Activated naive CD4-positive, alpha-beta T cell treated with anti-CD3 and anti-CD28 coated beads, Interleukin-2, amount 50 U/mL, for 24 hours (primary cell): ENCODE results near the gene PTPN4.

Source experiments
- H3K27ac Mint-ChIP-seq: one replicate; pipeline ENCODE4 v1.8.0; 2021; ENCODE audit warnings: mild to moderate bottlenecking, mixed read lengths
- H3K27me3 Mint-ChIP-seq: one replicate; pipeline ENCODE4 v1.8.0; 2021; ENCODE audit warnings: mixed read lengths
- H3K36me3 Mint-ChIP-seq: one replicate; pipeline ENCODE4 v1.8.0; 2021; ENCODE audit warnings: mixed read lengths
- H3K4me1 Mint-ChIP-seq: one replicate; pipeline ENCODE4 v1.8.0; 2021; ENCODE audit warnings: mixed read lengths
- H3K4me3 Mint-ChIP-seq: one replicate; pipeline ENCODE4 v1.8.0; 2021; ENCODE audit warnings: mild to moderate bottlenecking, mixed read lengths
- H3K9me3 Mint-ChIP-seq: one replicate; pipeline ENCODE4 v1.8.0; 2021; ENCODE audit warnings: mixed read lengths

The PTPN4 gene, protein sequence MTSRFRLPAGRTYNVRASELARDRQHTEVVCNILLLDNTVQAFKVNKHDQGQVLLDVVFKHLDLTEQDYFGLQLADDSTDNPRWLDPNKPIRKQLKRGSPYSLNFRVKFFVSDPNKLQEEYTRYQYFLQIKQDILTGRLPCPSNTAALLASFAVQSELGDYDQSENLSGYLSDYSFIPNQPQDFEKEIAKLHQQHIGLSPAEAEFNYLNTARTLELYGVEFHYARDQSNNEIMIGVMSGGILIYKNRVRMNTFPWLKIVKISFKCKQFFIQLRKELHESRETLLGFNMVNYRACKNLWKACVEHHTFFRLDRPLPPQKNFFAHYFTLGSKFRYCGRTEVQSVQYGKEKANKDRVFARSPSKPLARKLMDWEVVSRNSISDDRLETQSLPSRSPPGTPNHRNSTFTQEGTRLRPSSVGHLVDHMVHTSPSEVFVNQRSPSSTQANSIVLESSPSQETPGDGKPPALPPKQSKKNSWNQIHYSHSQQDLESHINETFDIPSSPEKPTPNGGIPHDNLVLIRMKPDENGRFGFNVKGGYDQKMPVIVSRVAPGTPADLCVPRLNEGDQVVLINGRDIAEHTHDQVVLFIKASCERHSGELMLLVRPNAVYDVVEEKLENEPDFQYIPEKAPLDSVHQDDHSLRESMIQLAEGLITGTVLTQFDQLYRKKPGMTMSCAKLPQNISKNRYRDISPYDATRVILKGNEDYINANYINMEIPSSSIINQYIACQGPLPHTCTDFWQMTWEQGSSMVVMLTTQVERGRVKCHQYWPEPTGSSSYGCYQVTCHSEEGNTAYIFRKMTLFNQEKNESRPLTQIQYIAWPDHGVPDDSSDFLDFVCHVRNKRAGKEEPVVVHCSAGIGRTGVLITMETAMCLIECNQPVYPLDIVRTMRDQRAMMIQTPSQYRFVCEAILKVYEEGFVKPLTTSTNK

DNA sequence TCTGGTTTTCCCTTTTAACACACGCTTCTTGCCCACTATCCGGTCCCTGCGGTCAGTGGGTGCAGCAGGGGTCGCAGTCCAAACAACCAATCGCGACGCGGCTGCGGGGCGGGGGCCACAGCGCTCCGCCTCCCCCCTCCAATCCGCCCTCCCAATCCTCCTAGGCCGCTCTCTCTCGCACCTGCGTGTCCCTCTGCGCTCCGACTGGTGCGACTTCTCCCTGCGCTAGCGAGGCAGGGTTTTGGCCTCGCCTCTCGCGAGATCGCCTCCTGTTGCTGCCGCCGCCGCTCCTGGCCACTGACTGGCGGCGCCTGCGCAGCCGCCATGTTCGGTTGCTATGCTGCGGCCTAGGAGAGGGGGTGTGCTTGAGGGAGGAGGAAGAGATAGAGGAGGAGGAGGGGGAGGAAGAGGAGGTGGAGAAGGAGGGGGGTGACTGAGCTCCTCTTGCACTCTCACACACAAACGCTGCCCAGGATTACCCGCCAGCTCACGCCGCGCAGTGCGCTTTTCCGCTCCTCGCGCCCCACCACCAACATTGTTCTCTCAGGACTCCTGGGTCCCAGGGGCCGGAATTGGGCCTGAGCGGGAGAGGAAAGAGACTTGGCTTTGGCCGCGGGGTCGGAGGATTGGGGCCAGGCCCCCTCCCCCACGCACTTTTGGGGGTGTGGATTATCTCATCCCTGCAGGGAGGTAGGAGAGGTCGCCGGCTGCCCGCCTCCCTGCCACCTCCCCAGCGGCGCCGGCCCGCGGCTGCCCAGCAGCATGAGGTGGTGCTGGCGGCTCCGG, at the start of gene PTPN4:
Gene PTPN4, plus strand, starts transcription at position 472 of the 786 bp plus-strand sequence. CDS start 49,932 bp downstream, outside the sequence.
- Mint-ChIP-seq H3K27ac (peak within 1 kb of the TSS; percentile 99), H3K36me3 (no peaks in the 10 kb centered on the region), H3K27me3 (no peaks in the 10 kb centered on the region), H3K9me3 (no peaks in the 10 kb centered on the region), H3K4me1 (peaks cover 66% of the 10 kb centered on the region), H3K4me3 (peak within 1 kb of the TSS; percentile 90)

DNA sequence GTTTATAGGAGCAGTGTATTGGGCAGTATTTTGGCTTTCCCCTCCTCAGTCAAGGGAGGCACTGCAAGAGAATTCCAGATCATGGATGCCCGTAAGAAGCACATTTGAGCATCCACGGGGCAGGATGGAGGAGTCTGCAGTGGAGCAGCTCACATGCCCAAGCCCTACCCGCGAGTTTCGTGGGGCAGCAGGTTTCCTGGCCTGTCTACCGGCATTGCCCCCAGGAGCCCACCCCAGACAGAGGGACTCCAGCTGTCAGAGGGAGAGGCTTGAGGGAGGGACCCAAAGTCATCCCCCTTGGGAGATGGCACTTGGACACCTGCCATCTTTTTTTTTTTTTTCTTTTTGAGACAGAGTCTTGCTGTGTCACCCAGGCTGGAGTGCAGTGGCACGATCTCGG, 49.4 kb upstream of the PTPN4 start:
- Mint-ChIP-seq H3K9me3 (no peaks in the 10 kb centered on the region), H3K4me1 (no peaks in the 10 kb centered on the region)

DNA sequence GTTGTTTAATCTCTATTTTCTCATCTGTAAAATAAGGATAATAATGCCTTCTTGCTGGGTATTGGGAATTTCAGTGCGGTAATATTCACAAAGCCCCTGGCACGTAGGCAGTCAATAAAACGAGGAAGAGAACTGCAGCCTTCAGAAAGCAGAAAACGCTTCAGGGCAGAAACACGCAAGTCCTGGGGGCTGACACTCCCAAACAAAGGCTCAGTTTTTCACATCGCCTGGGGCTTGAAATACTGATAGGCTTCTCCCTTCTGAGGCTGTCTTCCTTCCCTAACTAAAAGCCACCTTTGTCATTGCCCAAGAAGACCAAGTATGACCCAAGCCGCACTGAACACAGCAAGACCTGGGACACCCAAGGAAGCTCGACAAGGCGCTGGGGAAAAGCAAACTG, 48.4 kb upstream of the PTPN4 start:
- no peaks in the 10 kb centered on the region for H3K4me1 Mint-ChIP-seq
- no peak overlapping the region for H3K27ac Mint-ChIP-seq
- no peaks in the 10 kb centered on the region for H3K9me3 Mint-ChIP-seq
- no peak overlapping the region for H3K4me3 Mint-ChIP-seq
- H3K36me3 Mint-ChIP-seq, result no peaks in the 10 kb centered on the region
- no peaks in the 10 kb centered on the region for H3K27me3 Mint-ChIP-seq

More for the DNA sequence above, 49.4 kb upstream of the PTPN4 start:
- Mint-ChIP-seq H3K27me3 (no peaks in the 10 kb centered on the region), H3K36me3 (no peaks in the 10 kb centered on the region), H3K27ac (no peak overlapping the region), H3K4me3 (no peak overlapping the region)

DNA sequence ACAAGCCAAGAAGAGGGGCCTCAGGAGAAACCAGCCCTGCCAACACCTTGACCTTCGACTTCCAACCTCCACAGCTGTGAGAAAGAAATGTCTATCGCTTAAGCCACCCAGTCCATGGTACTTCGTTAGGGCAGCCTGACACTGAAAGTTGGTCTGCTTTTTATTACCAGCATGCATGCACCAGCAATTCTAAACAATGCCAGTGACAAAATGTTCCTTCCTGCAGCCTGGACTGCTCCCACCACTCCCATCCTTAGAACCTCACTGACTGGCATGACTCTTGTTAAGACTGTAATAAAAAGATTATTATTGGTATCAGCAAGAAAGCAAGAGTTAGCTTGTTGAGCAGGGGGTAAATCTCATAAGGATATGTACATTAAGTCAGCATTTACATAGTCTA, 47.2 kb upstream of the PTPN4 start:
- H3K36me3 Mint-ChIP-seq, result no peaks in the 10 kb centered on the region
- no peaks in the 10 kb centered on the region for H3K9me3 Mint-ChIP-seq

DNA sequence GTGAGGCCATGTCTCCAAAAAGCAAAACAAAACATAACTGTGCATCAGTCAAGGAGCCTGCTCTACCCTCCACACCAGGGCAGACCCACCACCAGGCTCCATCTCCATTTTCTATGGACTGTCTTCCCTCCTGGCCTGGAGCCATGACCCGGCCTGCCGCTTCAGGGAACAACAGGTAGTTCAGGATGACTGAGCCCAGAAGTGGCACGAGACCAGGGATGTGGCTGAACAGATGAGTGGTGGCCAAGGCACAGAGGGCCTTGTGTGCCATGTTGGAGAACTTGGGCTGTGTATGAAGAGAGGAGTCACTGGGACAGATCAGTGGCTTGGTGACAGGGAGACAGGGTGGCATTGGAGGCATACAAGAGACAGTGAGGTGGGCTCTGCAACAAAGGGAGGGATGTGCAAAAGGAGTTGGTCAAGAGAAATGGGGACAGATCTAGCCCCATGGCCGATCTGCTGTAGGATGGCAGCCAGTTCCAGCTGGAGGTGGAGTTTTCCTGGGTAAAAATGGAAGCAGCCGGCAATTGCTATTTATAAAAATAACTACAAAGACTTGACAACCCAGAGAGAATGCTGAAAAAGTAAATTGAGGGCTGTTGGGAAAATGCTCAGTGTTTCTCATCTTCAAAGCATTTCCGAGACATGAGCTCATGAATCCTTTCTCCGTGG, 45.8 kb upstream of the PTPN4 start:
- no peaks in the 10 kb centered on the region for H3K4me1 Mint-ChIP-seq
- H3K36me3 Mint-ChIP-seq, result no peaks in the 10 kb centered on the region
- H3K27ac Mint-ChIP-seq, result peak overlapping the region; percentile 3
- H3K27me3 Mint-ChIP-seq, result no peaks in the 10 kb centered on the region
- H3K9me3 Mint-ChIP-seq, result no peaks in the 10 kb centered on the region
- H3K4me3 Mint-ChIP-seq, result no peak overlapping the region

More for the DNA sequence above, 47.2 kb upstream of the PTPN4 start:
- Mint-ChIP-seq H3K27ac (no peak overlapping the region), H3K27me3 (no peaks in the 10 kb centered on the region), H3K4me1 (no peaks in the 10 kb centered on the region), H3K4me3 (no peak overlapping the region)

DNA sequence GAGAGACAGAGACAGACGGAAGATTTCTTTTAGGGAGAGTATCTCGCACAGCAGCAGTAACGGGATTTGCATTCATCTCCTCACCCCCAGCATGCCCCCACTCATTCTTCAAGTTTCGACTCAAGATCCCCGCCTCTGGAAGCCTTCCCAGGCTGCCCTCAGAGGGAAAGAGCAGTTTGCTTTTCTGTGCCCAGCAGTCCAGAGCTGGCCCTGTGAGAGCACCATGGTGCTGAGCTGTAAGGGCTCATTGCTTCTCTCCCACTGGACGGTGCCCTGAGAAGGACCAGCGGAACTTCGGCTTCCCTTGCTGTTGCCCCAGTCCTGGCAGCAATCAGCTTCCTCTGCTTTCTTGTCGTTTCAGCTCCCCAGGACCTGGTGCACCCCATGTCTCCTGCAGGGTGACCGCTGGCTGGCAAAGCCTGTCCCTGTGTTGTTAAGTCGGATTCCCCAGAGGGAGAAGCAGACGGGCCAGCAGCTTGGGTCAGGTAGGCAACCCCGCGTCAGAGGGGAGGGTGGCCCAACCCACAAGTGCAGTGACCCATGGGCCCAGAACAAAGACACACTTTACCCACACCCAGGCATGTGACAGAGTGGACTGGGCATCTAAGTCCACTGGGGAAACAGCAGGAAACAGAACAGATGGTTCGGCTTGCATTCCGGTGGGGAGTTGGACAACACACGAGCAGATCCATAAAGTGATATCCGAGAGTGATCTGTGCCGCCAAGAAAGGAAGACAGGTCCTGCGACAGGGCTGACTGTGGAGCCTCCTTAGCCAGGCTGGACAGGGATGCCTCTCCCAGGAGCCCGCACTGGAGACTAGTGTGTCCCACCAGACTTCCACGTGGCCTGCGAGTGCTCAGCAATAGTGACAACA, 44.1 kb upstream of the PTPN4 start:
- Mint-ChIP-seq H3K27me3 (no peaks in the 10 kb centered on the region), H3K36me3 (no peaks in the 10 kb centered on the region), H3K4me3 (no peak overlapping the region), H3K27ac (no peak overlapping the region), H3K4me1 (no peaks in the 10 kb centered on the region), H3K9me3 (no peaks in the 10 kb centered on the region)

DNA sequence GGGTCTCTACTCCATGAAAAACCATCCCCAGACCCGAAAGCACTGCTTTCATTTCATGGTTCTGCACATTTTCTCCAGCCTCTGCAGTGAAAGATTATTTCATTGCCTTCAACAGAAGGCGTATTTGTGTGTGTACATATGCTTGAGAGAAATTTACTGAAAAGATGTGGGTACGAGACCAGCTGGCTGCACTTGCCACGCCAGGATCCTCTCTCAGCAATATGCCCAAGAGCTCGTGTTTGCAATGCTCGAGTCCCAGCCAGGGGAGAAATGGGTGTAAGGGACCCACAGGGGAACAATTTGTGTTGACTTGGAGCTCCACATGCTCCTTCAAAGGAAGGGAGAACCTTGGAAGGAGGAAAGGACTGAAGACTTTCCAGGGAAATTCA, 43.4 kb upstream of the PTPN4 start:
- Mint-ChIP-seq H3K9me3 (no peaks in the 10 kb centered on the region), H3K36me3 (no peaks in the 10 kb centered on the region), H3K27me3 (no peaks in the 10 kb centered on the region), H3K27ac (no peak overlapping the region), H3K4me3 (no peak overlapping the region), H3K4me1 (no peaks in the 10 kb centered on the region)

DNA sequence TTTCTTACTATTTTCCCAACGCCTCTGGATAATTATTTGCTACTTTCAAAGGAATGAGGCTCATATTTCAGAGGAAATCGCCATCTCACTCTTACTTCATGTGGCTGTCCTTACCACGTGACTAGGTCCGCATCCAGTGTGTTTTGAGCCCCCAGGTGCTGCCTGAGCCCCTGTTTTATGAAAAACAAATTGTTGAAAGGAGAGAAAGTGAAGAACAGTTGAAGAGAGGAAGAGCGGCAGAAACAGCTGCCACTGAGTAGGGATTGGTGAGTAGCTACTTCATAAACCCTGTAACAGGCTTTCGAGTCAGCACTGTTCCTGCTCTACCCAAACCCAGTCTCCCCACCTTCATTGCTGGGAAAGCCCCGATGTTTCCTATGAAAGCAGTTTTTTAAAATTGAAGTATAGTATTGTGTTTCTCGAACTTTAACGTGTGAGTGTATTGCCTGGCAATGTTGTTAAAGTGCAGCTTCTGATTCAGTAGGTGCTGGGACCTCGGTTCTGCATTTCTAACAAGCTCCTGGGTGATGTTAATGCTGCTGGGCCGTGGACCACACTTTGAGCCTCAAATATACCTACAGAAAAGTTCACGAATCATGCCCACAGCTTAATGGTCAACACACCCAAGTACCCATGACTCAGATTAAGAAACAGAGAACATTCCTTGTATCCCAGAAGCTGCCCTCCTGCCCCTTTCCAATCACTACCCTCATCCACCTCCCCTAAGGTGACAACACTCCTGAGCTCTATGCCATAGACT, 41.0 kb upstream of the PTPN4 start:
- Mint-ChIP-seq H3K27ac (peak overlapping the region; percentile 19), H3K9me3 (no peaks in the 10 kb centered on the region), H3K27me3 (no peaks in the 10 kb centered on the region), H3K36me3 (no peaks in the 10 kb centered on the region), H3K4me1 (no peaks in the 10 kb centered on the region), H3K4me3 (no peak overlapping the region)

DNA sequence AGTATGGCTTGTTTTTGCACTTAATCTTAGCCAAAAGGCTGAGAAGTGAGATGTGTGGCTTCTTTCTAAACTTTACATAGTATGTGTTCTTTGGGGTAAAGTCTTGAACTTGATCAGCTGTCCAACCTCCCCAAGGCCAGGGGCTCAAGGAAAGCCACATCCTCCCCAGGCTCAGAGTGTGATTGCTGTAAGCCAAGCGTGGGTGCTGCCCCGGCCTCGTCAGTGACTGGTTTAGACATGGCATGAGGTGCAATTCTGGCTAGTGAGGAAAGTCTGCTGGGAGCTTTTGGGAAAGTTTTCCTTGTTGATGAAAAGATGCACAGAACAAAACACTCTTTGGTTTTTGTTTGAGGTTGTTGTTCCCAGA, 40.5 kb upstream of the PTPN4 start:
- H3K27me3 Mint-ChIP-seq, result no peaks in the 10 kb centered on the region
- H3K36me3 Mint-ChIP-seq, result no peaks in the 10 kb centered on the region
- H3K4me1 Mint-ChIP-seq, result no peaks in the 10 kb centered on the region
- H3K9me3 Mint-ChIP-seq, result no peaks in the 10 kb centered on the region
- no peak overlapping the region for H3K27ac Mint-ChIP-seq
- H3K4me3 Mint-ChIP-seq, result no peak overlapping the region

DNA sequence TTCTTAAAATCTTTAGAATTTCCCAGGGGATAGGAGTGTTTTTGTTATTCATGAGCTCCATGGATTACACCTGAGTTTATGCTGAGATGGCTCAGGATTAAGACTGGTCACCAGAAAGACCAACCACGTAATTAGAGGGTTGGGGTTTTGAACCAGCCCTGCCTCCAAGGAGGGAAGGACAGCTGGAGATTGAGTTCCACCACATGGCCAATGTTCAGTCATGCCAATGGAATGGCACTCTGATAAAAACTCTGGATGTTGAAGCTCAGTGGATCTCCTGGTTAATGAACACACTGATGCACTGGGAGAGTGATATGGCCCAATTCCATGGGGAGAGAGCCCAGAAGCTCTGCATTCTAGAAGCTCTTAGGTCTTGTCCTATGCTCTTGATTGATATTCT, 38.7 kb upstream of the PTPN4 start:
- no peaks in the 10 kb centered on the region for H3K9me3 Mint-ChIP-seq
- no peak overlapping the region for H3K4me3 Mint-ChIP-seq
- no peaks in the 10 kb centered on the region for H3K27me3 Mint-ChIP-seq
- H3K4me1 Mint-ChIP-seq, result no peaks in the 10 kb centered on the region
- H3K27ac Mint-ChIP-seq, result no peak overlapping the region
- H3K36me3 Mint-ChIP-seq, result no peaks in the 10 kb centered on the region

DNA sequence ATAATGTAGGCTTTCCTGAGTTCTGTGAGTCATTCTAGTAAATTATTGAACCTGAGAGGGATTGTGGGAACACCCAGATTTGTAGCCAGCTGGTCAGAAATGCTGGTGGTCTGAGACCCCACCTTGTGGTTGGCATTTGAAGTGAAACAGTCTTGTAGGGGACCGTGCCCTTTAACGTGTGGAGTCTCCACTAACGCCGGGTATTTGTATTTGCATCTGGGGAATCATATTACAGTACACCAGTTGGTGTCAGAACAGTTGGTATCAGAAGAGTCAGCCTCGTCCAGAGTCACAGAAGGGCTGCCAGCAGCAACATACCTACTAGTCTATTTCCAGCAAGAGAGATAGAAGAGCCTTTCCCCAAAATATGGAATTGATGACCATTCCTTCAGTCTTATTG, 38.3 kb upstream of the PTPN4 start:
- no peak overlapping the region for H3K4me3 Mint-ChIP-seq
- H3K9me3 Mint-ChIP-seq, result no peaks in the 10 kb centered on the region
- no peaks in the 10 kb centered on the region for H3K4me1 Mint-ChIP-seq
- H3K27me3 Mint-ChIP-seq, result no peaks in the 10 kb centered on the region
- no peak overlapping the region for H3K27ac Mint-ChIP-seq
- H3K36me3 Mint-ChIP-seq, result no peaks in the 10 kb centered on the region

DNA sequence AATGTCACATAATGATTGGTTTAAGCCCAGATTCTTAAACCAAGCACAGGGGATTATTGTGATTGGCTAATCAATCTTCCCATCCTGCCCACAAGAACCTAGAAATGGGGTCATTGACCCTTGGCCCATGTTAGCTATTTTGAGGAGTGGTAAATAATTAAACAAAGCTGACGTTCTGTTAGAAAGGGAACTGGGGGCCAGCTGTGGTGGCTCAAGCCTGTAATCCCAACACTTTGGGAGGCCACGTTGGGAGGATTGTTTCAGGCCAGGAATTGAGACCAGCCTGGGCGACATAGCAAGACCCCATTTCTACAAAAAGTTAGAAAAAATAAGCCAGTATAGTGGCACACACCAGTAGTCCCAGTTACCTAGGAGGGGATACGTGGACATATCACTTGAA, 37.8 kb upstream of the PTPN4 start:
- H3K36me3 Mint-ChIP-seq, result no peaks in the 10 kb centered on the region
- no peak overlapping the region for H3K4me3 Mint-ChIP-seq
- H3K27ac Mint-ChIP-seq, result no peak overlapping the region
- no peaks in the 10 kb centered on the region for H3K4me1 Mint-ChIP-seq
- no peaks in the 10 kb centered on the region for H3K27me3 Mint-ChIP-seq
- no peaks in the 10 kb centered on the region for H3K9me3 Mint-ChIP-seq

DNA sequence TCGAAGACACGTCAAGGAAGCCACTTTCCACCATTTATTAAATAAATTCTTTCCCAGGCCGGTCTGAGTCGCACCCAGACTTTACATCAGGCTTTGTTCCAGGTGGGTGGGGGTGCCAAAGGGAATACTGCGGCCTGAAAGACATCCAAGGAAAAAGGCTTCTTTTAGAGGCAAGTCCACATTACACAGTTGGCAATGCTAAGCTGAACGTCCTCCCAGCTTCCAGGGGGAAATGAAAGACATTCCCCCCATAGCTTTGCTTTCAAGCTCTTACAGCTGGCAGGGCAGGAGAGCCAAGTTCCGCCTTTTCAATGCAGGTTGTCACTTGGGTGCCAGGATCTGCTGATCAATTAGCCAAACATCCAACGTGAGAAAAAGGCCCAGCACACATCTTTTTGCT, 36.5 kb upstream of the PTPN4 start:
- H3K27me3 Mint-ChIP-seq, result no peaks in the 10 kb centered on the region
- H3K9me3 Mint-ChIP-seq, result no peaks in the 10 kb centered on the region

More for the DNA sequence above, 36.5 kb upstream of the PTPN4 start:
- Mint-ChIP-seq H3K36me3 (no peaks in the 10 kb centered on the region), H3K4me3 (no peak overlapping the region), H3K27ac (no peak overlapping the region), H3K4me1 (no peaks in the 10 kb centered on the region)
